Memory B cell (primary cell): Measurements from ENCODE around the gene GLDC.
"Not testable (repeated sequence)": the region's sequence is repeated elsewhere in the genome, so short reads cannot be mapped to it uniquely, and the experiment has no call there.

Source experiments
- ATAC-seq: fragments of 150-1000 bp; cut with Tn5 transposase; 2 replicates; pipeline ENCODE4 v1.10.0; 2021; ENCODE audit warnings: low read depth, mild to moderate bottlenecking, moderate library complexity
- DNase-seq, 2 donors: peaks; one replicate each; pipeline ENCODE4 v3.0.0; 2022; ENCODE audit warnings: low spot score in 2 of 2
- H3K27ac Mint-ChIP-seq: one replicate; pipeline ENCODE4 v1.8.0; 2022; ENCODE audit warnings: mild to moderate bottlenecking, moderate library complexity, mixed read lengths
- H3K27me3 Mint-ChIP-seq: one replicate; pipeline ENCODE4 v1.8.0; 2022; ENCODE audit warnings: mixed read lengths
- H3K36me3 Mint-ChIP-seq: one replicate; pipeline ENCODE4 v1.8.0; 2022; ENCODE audit warnings: mild to moderate bottlenecking, mixed read lengths
- H3K4me1 Mint-ChIP-seq: one replicate; pipeline ENCODE4 v1.8.0; 2022; ENCODE audit warnings: mixed read lengths
- H3K4me3 Mint-ChIP-seq: one replicate; pipeline ENCODE4 v1.8.0; 2022; ENCODE audit warnings: mild to moderate bottlenecking, moderate library complexity, mixed read lengths
- H3K9me3 Mint-ChIP-seq: one replicate; pipeline ENCODE4 v1.8.0; 2022; ENCODE audit warnings: mixed read lengths

The GLDC gene

GRCh38 chr9:6673326-6674025 lies 27.9 kb upstream of the GLDC start:
- Mint-ChIP-seq H3K36me3 (no peaks in the 10 kb centered on the region), H3K27ac (no peak overlapping the region), H3K9me3 (no peaks in the 10 kb centered on the region), H3K27me3 (no peaks in the 10 kb centered on the region), H3K4me3 (no peak overlapping the region), H3K4me1 (no peaks in the 10 kb centered on the region)
- ATAC-seq (no peak), DNase-seq (no peak)

- H3K9me3 Mint-ChIP-seq, result no peaks in the 10 kb centered on the region
- no peak overlapping the region for H3K27ac Mint-ChIP-seq
- ATAC-seq, result no peak
- H3K27me3 Mint-ChIP-seq, result no peaks in the 10 kb centered on the region
- no peak for DNase-seq
- no peaks in the 10 kb centered on the region for H3K36me3 Mint-ChIP-seq
- H3K4me1 Mint-ChIP-seq, result peaks cover 2% of the 10 kb centered on the region
- H3K4me3 Mint-ChIP-seq, result no peak overlapping the region
These were observed 26.6 kb upstream of the GLDC start for GRCh38 chr9:6672118-6672517.

- Mint-ChIP-seq H3K27me3 (no peaks in the 10 kb centered on the region), H3K9me3 (no peaks in the 10 kb centered on the region), H3K27ac (no peak overlapping the region), H3K36me3 (no peaks in the 10 kb centered on the region), H3K4me3 (no peak overlapping the region), H3K4me1 (peaks cover 2% of the 10 kb centered on the region)
- no peak for ATAC-seq
- DNase-seq, result no peak
These were observed 25.9 kb upstream of the GLDC start for GRCh38 chr9:6671416-6671815.

DNA sequence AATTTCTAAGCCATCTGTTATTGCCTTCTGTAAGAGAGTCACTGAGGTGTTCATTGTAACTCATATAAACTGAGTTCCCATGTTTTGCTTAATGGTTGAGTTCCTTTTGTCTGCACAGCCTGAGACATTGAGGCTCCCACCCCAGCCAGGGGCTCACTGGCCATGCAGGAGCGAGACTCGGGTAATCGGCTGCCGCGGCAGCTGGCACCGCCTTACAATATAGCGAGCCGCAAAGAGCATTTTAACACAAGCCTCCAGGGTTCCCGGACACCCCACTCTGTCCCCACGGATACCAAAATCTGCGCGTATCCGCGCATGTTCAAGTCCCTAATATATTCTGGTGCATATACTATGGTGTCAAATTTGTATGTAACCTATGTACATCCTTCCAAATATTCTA lies 24.4 kb upstream of the GLDC start:
- no peak overlapping the region for H3K4me3 Mint-ChIP-seq
- H3K36me3 Mint-ChIP-seq, result no peaks in the 10 kb centered on the region
- H3K9me3 Mint-ChIP-seq, result no peaks in the 10 kb centered on the region
- H3K27me3 Mint-ChIP-seq, result no peaks in the 10 kb centered on the region
- ATAC-seq, result no peak
- peaks cover 2% of the 10 kb centered on the region for H3K4me1 Mint-ChIP-seq
- H3K27ac Mint-ChIP-seq, result no peak overlapping the region
- no peak for DNase-seq

DNA sequence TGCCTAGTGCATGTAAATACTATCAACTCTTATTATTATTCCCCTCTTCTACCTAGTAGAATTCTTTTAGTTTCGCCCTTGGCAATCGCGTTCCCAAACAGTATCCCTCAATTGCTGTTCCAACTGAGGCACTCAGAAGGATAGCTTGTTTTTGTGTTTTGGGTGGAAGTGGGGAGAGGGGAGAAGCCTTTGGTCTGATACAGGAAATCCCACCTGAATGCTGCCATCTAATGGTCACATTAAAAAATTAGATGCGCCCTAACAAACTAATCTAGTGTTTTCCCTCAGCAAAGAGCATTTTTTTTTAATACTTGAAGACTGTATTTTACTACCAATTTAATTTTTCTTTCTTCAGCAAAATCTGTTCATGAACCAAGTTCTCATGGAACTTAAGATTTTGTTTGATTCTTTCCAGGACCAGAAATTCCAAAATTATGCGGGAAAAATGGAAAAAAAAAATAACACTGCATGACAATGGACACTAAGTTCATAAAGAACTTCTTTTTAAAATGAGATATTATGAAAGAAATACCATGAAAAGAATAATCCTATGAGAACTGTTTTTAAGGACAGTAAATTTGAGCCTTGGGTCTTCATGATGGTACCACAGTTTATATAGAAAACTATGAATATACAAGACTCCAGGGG lies 22.2 kb upstream of the GLDC start:
- no peaks in the 10 kb centered on the region for H3K9me3 Mint-ChIP-seq
- no peak overlapping the region for H3K4me3 Mint-ChIP-seq
- no peak overlapping the region for H3K27ac Mint-ChIP-seq
- DNase-seq, result peak in 1 of 2 donors; percentile 16
- peaks cover 2% of the 10 kb centered on the region for H3K4me1 Mint-ChIP-seq
- peak; percentile 46 for ATAC-seq
- H3K27me3 Mint-ChIP-seq, result no peaks in the 10 kb centered on the region
- H3K36me3 Mint-ChIP-seq, result no peaks in the 10 kb centered on the region

- Mint-ChIP-seq H3K9me3 (no peaks in the 10 kb centered on the region), H3K4me3 (no peak overlapping the region), H3K27ac (no peak overlapping the region), H3K27me3 (no peaks in the 10 kb centered on the region), H3K36me3 (no peaks in the 10 kb centered on the region), H3K4me1 (peaks cover 2% of the 10 kb centered on the region)
- no peak for DNase-seq
- ATAC-seq, result no peak
These were observed 21.6 kb upstream of the GLDC start for GRCh38 chr9:6667080-6667479.

GRCh38 chr9:6665628-6666027 lies 20.1 kb upstream of the GLDC start:
- ATAC-seq, result no peak
- DNase-seq, result no peak
- H3K4me1 Mint-ChIP-seq, result peaks cover 2% of the 10 kb centered on the region
- no peaks in the 10 kb centered on the region for H3K36me3 Mint-ChIP-seq
- H3K27me3 Mint-ChIP-seq, result no peaks in the 10 kb centered on the region
- H3K4me3 Mint-ChIP-seq, result no peak overlapping the region
- no peaks in the 10 kb centered on the region for H3K9me3 Mint-ChIP-seq
- no peak overlapping the region for H3K27ac Mint-ChIP-seq

- H3K4me3 Mint-ChIP-seq, result no peak overlapping the region
- ATAC-seq (no peak), DNase-seq (no peak)
- no peaks in the 10 kb centered on the region for H3K27me3 Mint-ChIP-seq
- H3K36me3 Mint-ChIP-seq, result no peaks in the 10 kb centered on the region
- no peaks in the 10 kb centered on the region for H3K9me3 Mint-ChIP-seq
- H3K4me1 Mint-ChIP-seq, result peaks cover 2% of the 10 kb centered on the region
- no peak overlapping the region for H3K27ac Mint-ChIP-seq
These were observed 18.7 kb upstream of the GLDC start for GRCh38 chr9:6664204-6664680.

GRCh38 chr9:6660512-6660911 lies 15.0 kb upstream of the GLDC start:
- H3K4me1 Mint-ChIP-seq, result peaks cover 1% of the 10 kb centered on the region
- H3K27me3 Mint-ChIP-seq, result no peaks in the 10 kb centered on the region
- H3K27ac Mint-ChIP-seq, result no peak overlapping the region
- ATAC-seq (no peak), DNase-seq (no peak)
- no peaks in the 10 kb centered on the region for H3K36me3 Mint-ChIP-seq
- no peaks in the 10 kb centered on the region for H3K9me3 Mint-ChIP-seq
- H3K4me3 Mint-ChIP-seq, result no peak overlapping the region

DNA sequence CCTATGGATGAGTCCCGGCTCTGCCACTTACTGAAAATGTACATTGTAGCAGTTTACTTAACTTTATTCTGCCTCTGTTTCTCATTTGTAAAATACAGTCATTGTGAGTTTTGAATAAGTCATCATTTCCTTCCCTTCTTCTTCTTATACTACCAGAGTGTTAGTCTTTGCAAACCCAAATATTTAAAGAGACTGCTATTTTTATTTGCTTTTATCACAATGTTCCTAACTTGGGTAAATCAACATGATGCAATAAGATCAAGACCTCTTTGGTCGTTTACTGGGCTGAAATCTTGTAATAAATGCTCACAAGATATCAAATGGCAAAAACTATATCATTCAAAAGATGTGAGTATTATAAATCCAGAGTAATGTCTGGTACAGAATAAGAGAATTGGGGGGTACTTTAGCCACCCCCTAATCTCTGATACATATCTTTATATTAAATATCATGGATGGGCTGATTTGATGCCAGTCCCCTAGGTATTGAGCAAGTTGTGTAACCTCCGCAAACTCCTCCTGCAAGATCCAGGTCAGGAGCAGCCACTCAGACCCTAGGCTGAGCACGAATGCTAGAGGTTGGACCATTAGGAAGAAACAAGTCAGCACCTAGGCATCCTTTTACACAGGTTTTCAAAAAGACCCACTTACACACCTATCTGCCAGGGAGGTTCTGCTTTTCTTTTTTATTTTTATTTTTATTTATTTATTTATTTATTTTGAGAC lies 13.3 kb upstream of the GLDC start:
- Mint-ChIP-seq H3K27me3 (no peaks in the 10 kb centered on the region), H3K27ac (no peak overlapping the region), H3K9me3 (no peaks in the 10 kb centered on the region), H3K4me3 (no peak overlapping the region), H3K36me3 (no peaks in the 10 kb centered on the region), H3K4me1 (peaks cover 10% of the 10 kb centered on the region)
- no peak for DNase-seq
- no peak for ATAC-seq

GRCh38 chr9:6656614-6657300 lies 11.2 kb upstream of the GLDC start:
- Mint-ChIP-seq H3K4me1 (peaks cover 10% of the 10 kb centered on the region), H3K27ac (no peak overlapping the region), H3K27me3 (peaks cover 3% of the 10 kb centered on the region), H3K4me3 (no peak overlapping the region), H3K9me3 (no peaks in the 10 kb centered on the region), H3K36me3 (no peaks in the 10 kb centered on the region)
- no peak for DNase-seq
- no peak for ATAC-seq

GRCh38 chr9:6655036-6655435 lies 9.5 kb upstream of the GLDC start:
- ATAC-seq (peak; percentile 55), DNase-seq (no peak)
- H3K4me3 Mint-ChIP-seq, result peak overlapping the region; percentile 74
- no peak overlapping the region for H3K27ac Mint-ChIP-seq
- H3K36me3 Mint-ChIP-seq, result no peaks in the 10 kb centered on the region
- peaks cover 3% of the 10 kb centered on the region for H3K27me3 Mint-ChIP-seq
- no peaks in the 10 kb centered on the region for H3K9me3 Mint-ChIP-seq
- peaks cover 10% of the 10 kb centered on the region for H3K4me1 Mint-ChIP-seq

- H3K4me1 Mint-ChIP-seq, result peaks cover 10% of the 10 kb centered on the region
- ATAC-seq (peak; percentile 15), DNase-seq (no peak)
- peak overlapping the region; percentile 51 for H3K27ac Mint-ChIP-seq
- H3K36me3 Mint-ChIP-seq, result no peaks in the 10 kb centered on the region
- no peaks in the 10 kb centered on the region for H3K9me3 Mint-ChIP-seq
- H3K4me3 Mint-ChIP-seq, result peak overlapping the region; percentile 92
- H3K27me3 Mint-ChIP-seq, result peaks cover 27% of the 10 kb centered on the region
These were observed 736 bp upstream of the GLDC start for GRCh38 chr9:6646293-6646636.

DNA sequence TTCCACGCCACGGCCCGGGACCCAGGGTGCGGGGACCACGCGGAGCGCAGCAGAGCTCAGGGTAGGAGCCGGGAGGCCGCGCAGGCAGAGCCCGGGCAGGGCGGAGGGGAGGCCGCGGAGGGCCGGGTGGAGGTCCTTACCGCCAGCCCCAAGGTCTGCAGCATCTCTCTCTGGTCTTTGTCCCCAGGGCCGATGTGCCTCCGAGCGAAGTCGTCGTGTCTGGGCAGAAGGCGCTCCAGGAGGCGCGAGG lies 499 bp downstream of the GLDC start:
- Mint-ChIP-seq H3K4me1 (peaks cover 13% of the 10 kb centered on the region), H3K27me3 (peaks cover 31% of the 10 kb centered on the region), H3K4me3 (peak overlapping the region; percentile 73)
- H3K27ac Mint-ChIP-seq, H3K9me3 Mint-ChIP-seq, H3K36me3 Mint-ChIP-seq: not testable (repeated sequence)
- peak; percentile 8 to 33 for DNase-seq
- peak; percentile 41 for ATAC-seq
